SK-N-SH (cell line): Measurements from ENCODE around the gene NAALADL2. TPM values are rescaled to one million over a fixed set of nuclear protein-coding genes. Genes with fewer than 3 reads are reported as not detected.

Experiments used
- CTCF ChIA-PET: fragments of 300-600, 350-600 bp; formaldehyde crosslinking; extraction: SDS; loops from one replicate; lab custom pipeline; 2021; lab: Yijun Ruan, JAX
- POLR2A ChIA-PET: fragments of 350-600 bp; sonication (Branson Sonifier 250); formaldehyde crosslinking; extraction: SDS; loops from one replicate; lab custom pipeline; 2020; ENCODE audit warnings: antibody characterized with exemption, inconsistent platforms; lab: Yijun Ruan, JAX
- DNase-seq: peaks from one replicate; pipeline ENCODE4 v3.0.0; 2012
- H2AFZ ChIP-seq: fragments of 200-600 bp; sonication (generic); 2 replicates; pipeline ENCODE4 v1.8.1; 2016; ENCODE audit warnings: antibody characterized with exemption, mild to moderate bottlenecking, low read depth
- H3F3A ChIP-seq: fragments of 200-600 bp; sonication (generic); replicated peaks from 2 replicates; pipeline ENCODE3; 2016; ENCODE audit warnings: antibody characterized with exemption, mild to moderate bottlenecking; ENCODE audit not compliant: insufficient read depth
- H3K27ac ChIP-seq, 2 experiments: fragments of 200-500 bp in 1 of 2; fragments of 200-600 bp in 1 of 2; sonication (Bioruptor generic) in 1 of 2; sonication (generic), shearing (Covaris generic) in 1 of 2; 2 replicates each; pipeline versions ENCODE4 v1.5.1 to v1.6.1; 2014 to 2016; ENCODE audit warnings: low read depth in 2 of 2, inconsistent platforms in 1 of 2, low read length in 1 of 2, mild to moderate bottlenecking in 1 of 2, mixed read lengths in 1 of 2
- H3K27me3 ChIP-seq: fragments of 200-600 bp; sonication (generic), shearing (Covaris generic); 2 replicates; pipeline ENCODE4 v1.6.1; 2016; ENCODE audit warnings: mixed run types; ENCODE audit not compliant: insufficient read depth
- H3K36me3 ChIP-seq, 2 experiments: fragments of 200-500 bp in 1 of 2; fragments of 200-600 bp in 1 of 2; sonication (Bioruptor generic) in 1 of 2; sonication (generic) in 1 of 2; replicated peaks in 1 of 2; 2 replicates each; pipeline versions ENCODE3 to v1.5.1; 2014 to 2016; ENCODE audit warnings: low read length in 1 of 2, mild to moderate bottlenecking in 1 of 2; ENCODE audit not compliant: insufficient read depth in 2 of 2, control insufficient read depth in 1 of 2
- H3K4me1 ChIP-seq, 2 experiments: fragments of 200-500 bp in 1 of 2; fragments of 200-600 bp in 1 of 2; sonication (Bioruptor generic) in 1 of 2; sonication (generic), shearing (Covaris generic) in 1 of 2; 2 replicates each; pipeline versions ENCODE4 v1.5.1 to v1.6.1; 2014 to 2016; ENCODE audit warnings: low read depth in 1 of 2, low read length in 1 of 2, mixed run types in 1 of 2; ENCODE audit not compliant: insufficient read depth in 2 of 2, control insufficient read depth in 1 of 2
- H3K4me2 ChIP-seq: fragments of 200-600 bp; sonication (generic), shearing (Covaris generic); 2 replicates; pipeline ENCODE4 v1.6.1; 2017; ENCODE audit warnings: mixed run types
- H3K4me3 ChIP-seq, 2 experiments: fragments of 200-500 bp in 1 of 2; fragments of 200-600 bp in 1 of 2; sonication (Bioruptor generic) in 1 of 2; sonication (generic), shearing (Covaris generic) in 1 of 2; 2 replicates each; pipeline versions ENCODE4 v1.5.1 to v1.8.1; 2014 to 2016; ENCODE audit warnings: low read depth in 2 of 2, inconsistent platforms in 1 of 2, low read length in 1 of 2, mild to moderate bottlenecking in 1 of 2, mixed read lengths in 1 of 2, moderate library complexity in 1 of 2
- H3K79me2 ChIP-seq: fragments of 200-600 bp; sonication (generic); 2 replicates; pipeline ENCODE4 v1.8.1; 2017; ENCODE audit warnings: mild to moderate bottlenecking; ENCODE audit not compliant: insufficient read depth
- H3K9ac ChIP-seq: fragments of 200-600 bp; sonication (generic); 2 replicates; pipeline ENCODE4 v1.6.1; 2017; ENCODE audit warnings: mixed run types
- H3K9me2 ChIP-seq: fragments of 200-600 bp; sonication (generic); 2 replicates; pipeline ENCODE4 v1.6.1; 2017; ENCODE audit warnings: mixed run types
- H3K9me3 ChIP-seq: fragments of 200-600 bp; sonication (generic); 2 replicates; pipeline ENCODE4 v1.6.1; 2017; ENCODE audit warnings: mixed run types, mild to moderate bottlenecking, moderate library complexity
- H4K20me1 ChIP-seq: fragments of 200-600 bp; sonication (generic); 2 replicates; pipeline ENCODE4 v1.6.1; 2017; ENCODE audit warnings: mild to moderate bottlenecking, mixed run types; ENCODE audit not compliant: insufficient read depth
- CTCF ChIP-seq: fragments of 200-600 bp; sonication (generic); IDR thresholded peaks from 2 replicates; pipeline ENCODE4 v1.6.1; 2017; ENCODE audit warnings: antibody characterized with exemption, mild to moderate bottlenecking, moderate library complexity
- EP300 ChIP-seq, 2 experiments: IDR thresholded peaks; 2 replicates each; pipeline versions ENCODE4 v1.4.0 to v1.6.1; 2012; ENCODE audit warnings: borderline replicate concordance in 1 of 2, low read depth in 1 of 2, low read length in 1 of 2
- FOSL2 ChIP-seq: IDR thresholded peaks from 2 replicates; pipeline ENCODE4 v1.4.0; 2012; ENCODE audit warnings: low read depth, mild to moderate bottlenecking, moderate library complexity, borderline replicate concordance
- JUND ChIP-seq: IDR thresholded peaks from 2 replicates; pipeline ENCODE4 v1.4.0; 2012
- MEF2A ChIP-seq: IDR thresholded peaks from 2 replicates; pipeline ENCODE4 v1.4.0; 2012; ENCODE audit warnings: low read depth, borderline replicate concordance
- MXI1 ChIP-seq: IDR thresholded peaks from 2 replicates; pipeline ENCODE4 v1.6.1; 2012; ENCODE audit warnings: mild to moderate bottlenecking, low read depth, low read length, improper control_type of control experiment
- NFIC ChIP-seq: IDR thresholded peaks from 2 replicates; pipeline ENCODE4 v1.4.0; 2012; ENCODE audit warnings: borderline replicate concordance
- NRF1 ChIP-seq: IDR thresholded peaks from 2 replicates; pipeline ENCODE4 v1.6.1; 2012; ENCODE audit warnings: low read depth, mild to moderate bottlenecking, low read length
- RCOR1 ChIP-seq: fragments of 150-350 bp; IDR thresholded peaks from 2 replicates; pipeline ENCODE4 v1.6.1; 2017; ENCODE audit warnings: antibody characterized with exemption, low read length
- RFX5 ChIP-seq: IDR thresholded peaks from 2 replicates; pipeline ENCODE4 v1.6.1; 2012; ENCODE audit warnings: mild to moderate bottlenecking, improper control_type of control experiment, low read length
- SIN3A ChIP-seq: IDR thresholded peaks from 2 replicates; pipeline ENCODE4 v1.6.1; 2012; ENCODE audit warnings: low read depth, mild to moderate bottlenecking, low read length, moderate library complexity, borderline replicate concordance
- SMC3 ChIP-seq: IDR thresholded peaks from 2 replicates; pipeline ENCODE4 v1.6.1; 2012; ENCODE audit warnings: low read depth, low read length, improper control_type of control experiment
- TAF1 ChIP-seq: IDR thresholded peaks from 2 replicates; pipeline ENCODE4 v1.6.1; 2012; ENCODE audit warnings: low read depth, mild to moderate bottlenecking, low read length, moderate library complexity, borderline replicate concordance
- TEAD4 ChIP-seq: IDR thresholded peaks from 2 replicates; pipeline ENCODE4 v1.4.0; 2012; ENCODE audit warnings: mild to moderate bottlenecking, borderline replicate concordance; ENCODE audit not compliant: insufficient read depth
- USF1 ChIP-seq: IDR thresholded peaks from 2 replicates; pipeline ENCODE4 v1.4.0; 2012; ENCODE audit warnings: low read depth, borderline replicate concordance
- ZBTB33 ChIP-seq: IDR thresholded peaks from 2 replicates; pipeline ENCODE4 v1.4.0; 2012; ENCODE audit warnings: low read depth, borderline replicate concordance
- polyA plus RNA-seq, 3 experiments: library from polyadenylated mRNA; depleted of rRNA; stranded (reverse); fragments of >200 nt; gene quantifications; 2 replicates each; pipeline ENCODE4 v1.2.3, GENCODE V29; 2012

Gene NAALADL2
- polyA plus RNA-seq, 1 of the 3 experiments (the other 2 are of a cell fraction) = 1.2 TPM

GRCh38 chr3:175433026-175433674 lies 574.0 kb downstream of the NAALADL2 start (continued):
- no peak for TF ChIP-seq USF1
- peak; percentile 44; the same call in 1 of the 2 replicates for TF ChIP-seq FOSL2
- no peak for TF ChIP-seq RFX5
- no peak for TF ChIP-seq TEAD4
- TF ChIP-seq RCOR1 = no peak
- TF ChIP-seq EP300 (IDR thresholded peaks at IDR 0.05; ENCODE audit: borderline replicate concordance in 1 of 2, low read depth in 1 of 2, low read length in 1 of 2) = peak in 1 of 2 experiments; percentile 64; a peak in 2 of 4 replicates
- TF ChIP-seq SIN3A = no peak
- TF ChIP-seq MXI1 = no peak
- no peak for TF ChIP-seq NRF1
- no peak for TF ChIP-seq CTCF
- 0 out of 2 replicates have a peak, but pooled peaks have one; percentile 31 for TF ChIP-seq JUND
- TF ChIP-seq ZBTB33 = no peak
- TF ChIP-seq NFIC = 0 out of 2 replicates have a peak, but pooled peaks have one; percentile 9
- TF ChIP-seq, all 33 proteins: peak for 7

GRCh38 chr3:175434561-175434960 lies 575.4 kb downstream of the NAALADL2 start:
- CTCF ChIA-PET = no interaction called here

More at GRCh38 chr3:175434561-175434960, 575.4 kb downstream of the NAALADL2 start:
- POLR2A ChIA-PET = no interaction called here
- H3K9me2 ChIP-seq = no peaks in the 10 kb centered on the region
- H3K36me3 ChIP-seq = no peaks in the 10 kb centered on the region
- no peak overlapping the region for H3K4me3 ChIP-seq
- H3K27ac ChIP-seq = no peak overlapping the region
- peaks cover 14 to 15% of the 10 kb centered on the region in 2 experiments; a peak in 3 of 4 replicates for H3K4me1 ChIP-seq
- no peaks in the 10 kb centered on the region for H3K79me2 ChIP-seq
- peaks cover 15% of the 10 kb centered on the region for H3F3A ChIP-seq
- no peaks in the 10 kb centered on the region for H3K27me3 ChIP-seq
- H3K9ac ChIP-seq = no peak overlapping the region
- H3K4me2 ChIP-seq = no peak overlapping the region
- TF ChIP-seq TAF1 = no peak
- TF ChIP-seq FOSL2 = no peak
- TF ChIP-seq MEF2A = no peak
- no peak for TF ChIP-seq SMC3
- no peak for TF ChIP-seq ZBTB33
- no peaks in the 10 kb centered on the region for H4K20me1 ChIP-seq
- DNase-seq = no peak
- no peak overlapping the region for H2AFZ ChIP-seq
- 0 out of 2 replicates have a peak, but pooled peaks cover under 1% of the 10 kb centered on the region for H3K9me3 ChIP-seq
